Neural cell (in vitro differentiated cells): ENCODE data around the gene PTK7. TPM values are rescaled to one million over a fixed set of nuclear protein-coding genes. Genes with fewer than 3 reads are reported as not detected.

Experiments used
- H2AFZ ChIP-seq: fragments of 200-600, 300-800 bp; sonication (generic), shearing (Covaris generic); 2 replicates; pipeline ENCODE4 v1.6.0; 2014; ENCODE audit warnings: low read depth, mild to moderate bottlenecking, antibody characterized with exemption, low read length, moderate library complexity
- H3F3A ChIP-seq: fragments of 200-600 bp; shearing (Covaris generic); 2 replicates; pipeline ENCODE4 v1.6.1; 2016; ENCODE audit warnings: mild to moderate bottlenecking, moderate library complexity, mixed read lengths, antibody characterized with exemption, low read length; ENCODE audit not compliant: insufficient read depth, poor library complexity, severe bottlenecking
- H3K27ac ChIP-seq: fragments of 200-600, 300-800 bp; sonication (generic), shearing (Covaris generic); 2 replicates; pipeline ENCODE4 v1.5.1; 2014; ENCODE audit warnings: mild to moderate bottlenecking, low read length, moderate library complexity
- H3K27me3 ChIP-seq: fragments of 300-800, 200-600 bp; sonication (generic), shearing (Covaris generic); 2 replicates; pipeline ENCODE4 v1.6.0; 2014; ENCODE audit warnings: mild to moderate bottlenecking, low read depth, low read length, moderate library complexity; ENCODE audit not compliant: insufficient read depth
- H3K36me3 ChIP-seq: fragments of 300-800, 200-600 bp; sonication (generic), shearing (Covaris generic); 2 replicates; pipeline ENCODE4 v1.5.1; 2014; ENCODE audit warnings: mild to moderate bottlenecking, antibody characterized with exemption, low read length, moderate library complexity; ENCODE audit not compliant: insufficient read depth
- H3K4me2 ChIP-seq: fragments of 300-800, 200-600 bp; sonication (generic), shearing (Covaris generic); 2 replicates; pipeline ENCODE4 v1.6.0; 2014; ENCODE audit warnings: mild to moderate bottlenecking, low read length
- H3K4me3 ChIP-seq: fragments of 300-800, 200-600 bp; sonication (generic), shearing (Covaris generic); 2 replicates; pipeline ENCODE4 v1.5.1; 2014; ENCODE audit warnings: mild to moderate bottlenecking, low read length, moderate library complexity
- H3K79me2 ChIP-seq: fragments of 200-600 bp; shearing (Covaris generic); replicated peaks from 2 replicates; pipeline ENCODE4 v1.6.0; 2014; ENCODE audit warnings: mild to moderate bottlenecking, low read length, moderate library complexity; ENCODE audit not compliant: insufficient read depth
- H3K9ac ChIP-seq: fragments of 300-800, 200-600 bp; sonication (generic), shearing (Covaris generic); 2 replicates; pipeline ENCODE4 v1.6.1; 2016; ENCODE audit warnings: mild to moderate bottlenecking, low read length, mixed read lengths
- H3K9me2 ChIP-seq: fragments of 200-600 bp; shearing (Covaris generic); 2 replicates; pipeline ENCODE4 v1.6.1; 2016; ENCODE audit warnings: mild to moderate bottlenecking, low read length, mixed read lengths; ENCODE audit not compliant: insufficient read depth
- H3K9me3 ChIP-seq: fragments of 200-600, 300-800 bp; sonication (generic), shearing (Covaris generic); 2 replicates; pipeline ENCODE4 v1.6.1; 2016; ENCODE audit warnings: mild to moderate bottlenecking, mixed run types, low read length, moderate library complexity, mixed read lengths
- H4K20me1 ChIP-seq: fragments of 200-600 bp; shearing (Covaris generic); 2 replicates; pipeline ENCODE4 v1.6.1; 2016; ENCODE audit warnings: mild to moderate bottlenecking, mixed run types; ENCODE audit not compliant: insufficient read depth
- CTCF ChIP-seq: fragments of 450-650 bp; IDR thresholded peaks from 2 replicates; pipeline ENCODE4 v1.5.1; 2014; ENCODE audit warnings: antibody characterized with exemption, mild to moderate bottlenecking, moderate library complexity; ENCODE audit not compliant: poor library complexity, severe bottlenecking
- EP300 ChIP-seq: fragments of 450-650 bp; conservative IDR thresholded peaks from 2 replicates; pipeline ENCODE4 v1.6.1; 2014; ENCODE audit warnings: antibody characterized with exemption, mild to moderate bottlenecking, moderate library complexity; ENCODE audit not compliant: poor library complexity, severe bottlenecking
- EZH2 ChIP-seq: fragments of 200-600, 300-800 bp; shearing (Covaris generic), sonication (generic); IDR thresholded peaks from 2 replicates; pipeline ENCODE4 v1.6.1; 2014; ENCODE audit warnings: antibody characterized with exemption, low read length, borderline replicate concordance, mild to moderate bottlenecking; ENCODE audit not compliant: insufficient read depth, poor library complexity, severe bottlenecking
- MXI1 ChIP-seq: fragments of 450-650 bp; conservative IDR thresholded peaks from 2 replicates; pipeline ENCODE4 v1.6.1; 2014; ENCODE audit warnings: antibody characterized with exemption, mild to moderate bottlenecking; ENCODE audit not compliant: poor library complexity, severe bottlenecking
- POLR2AphosphoS5 ChIP-seq: IDR thresholded peaks from 2 replicates; pipeline ENCODE4 v1.6.1; 2012
- RAD21 ChIP-seq: fragments of 450-650 bp; conservative IDR thresholded peaks from 2 replicates; pipeline ENCODE4 v1.6.1; 2014; ENCODE audit warnings: antibody characterized with exemption, mild to moderate bottlenecking, moderate library complexity
- REST ChIP-seq: IDR thresholded peaks from 2 replicates; pipeline ENCODE4 v1.6.1; 2012; ENCODE audit warnings: borderline replicate concordance
- SMC3 ChIP-seq: fragments of 450-650 bp; conservative IDR thresholded peaks from 2 replicates; pipeline ENCODE4 v1.6.1; 2014; ENCODE audit warnings: antibody characterized with exemption, mild to moderate bottlenecking, moderate library complexity; ENCODE audit not compliant: poor library complexity
- TAF1 ChIP-seq: IDR thresholded peaks from 2 replicates; pipeline ENCODE4 v1.6.1; 2012; ENCODE audit warnings: low read depth
- polyA plus RNA-seq: library from polyadenylated mRNA; depleted of rRNA; stranded (reverse); fragments of >200 nt; gene quantifications from 2 replicates; pipeline ENCODE4 v1.2.3, GENCODE V29; 2014

The PTK7 gene
- polyA plus RNA-seq, 1 donor from 2014 or later, result 32.5 TPM

GRCh38 chr6:43127877-43128276 lies 51.8 kb downstream of the PTK7 start:
- TF ChIP-seq EZH2 (no peak), EP300 (no peak), TAF1 (no peak), SMC3 (no peak), POLR2AphosphoS5 (no peak), MXI1 (no peak), REST (no peak), CTCF (no peak), RAD21 (no peak)
- no peak overlapping the region for H3K4me2 ChIP-seq
- no peak overlapping the region for H3K4me3 ChIP-seq
- no peaks in the 10 kb centered on the region for H3K36me3 ChIP-seq
- no peak overlapping the region for H3K9ac ChIP-seq
- H3K9me3 ChIP-seq, result no peaks in the 10 kb centered on the region
- H4K20me1 ChIP-seq, result no peaks in the 10 kb centered on the region
- H3F3A ChIP-seq, result no peaks in the 10 kb centered on the region
- no peak overlapping the region for H3K27ac ChIP-seq
- H3K27me3 ChIP-seq, result no peaks in the 10 kb centered on the region
- no peaks in the 10 kb centered on the region for H3K9me2 ChIP-seq
- H2AFZ ChIP-seq, result no peak overlapping the region
- H3K79me2 ChIP-seq, result no peaks in the 10 kb centered on the region

GRCh38 chr6:43128926-43129325 lies 52.8 kb downstream of the PTK7 start:
- no peak overlapping the region for H2AFZ ChIP-seq
- no peaks in the 10 kb centered on the region for H4K20me1 ChIP-seq
- H3K27me3 ChIP-seq, result no peaks in the 10 kb centered on the region
- no peaks in the 10 kb centered on the region for H3K9me3 ChIP-seq
- H3K4me3 ChIP-seq, result no peak overlapping the region
- H3K9me2 ChIP-seq, result no peaks in the 10 kb centered on the region
- no peaks in the 10 kb centered on the region for H3K79me2 ChIP-seq
- TF ChIP-seq RAD21, result no peak
- no peak for TF ChIP-seq EP300
- TF ChIP-seq REST, result no peak
- no peak for TF ChIP-seq MXI1
- no peak for TF ChIP-seq EZH2
- no peak for TF ChIP-seq CTCF
- TF ChIP-seq TAF1, result no peak
- TF ChIP-seq POLR2AphosphoS5, result no peak
- no peak for TF ChIP-seq SMC3
- no peaks in the 10 kb centered on the region for H3F3A ChIP-seq
- no peak overlapping the region for H3K4me2 ChIP-seq
- H3K27ac ChIP-seq, result no peak overlapping the region
- no peaks in the 10 kb centered on the region for H3K36me3 ChIP-seq
- no peak overlapping the region for H3K9ac ChIP-seq
